GM23338 (cell line): ENCODE data around the gene SNX10. TPM values are rescaled to one million over a fixed set of nuclear protein-coding genes. Genes with fewer than 3 reads are reported as not detected.

ENCODE experiments used
- ATAC-seq: fragments of 200-7000 bp; cut with Tn5 transposase; 3 replicates; pipeline ENCODE4 v1.9.1; 2020
- DNase-seq: peaks from one replicate; pipeline ENCODE4 v3.0.0-alpha.2; 2015; ENCODE audit warnings: low spot score
- H2AFZ ChIP-seq: fragments of 200-600 bp; sonication (generic); 2 replicates; pipeline ENCODE4 v1.8.0; 2016; ENCODE audit warnings: antibody characterized with exemption, mild to moderate bottlenecking, moderate library complexity
- H3F3A ChIP-seq: fragments of 200-600 bp; sonication (generic); replicated peaks from 2 replicates; pipeline ENCODE4 v1.8.0; 2017; ENCODE audit warnings: antibody characterized with exemption, mixed run types, low read depth
- H3K27ac ChIP-seq: fragments of 200-600 bp; sonication (generic); 2 replicates; pipeline ENCODE4 v1.6.1; 2016; ENCODE audit warnings: low read depth
- H3K27me3 ChIP-seq: fragments of 200-600 bp; sonication (generic); 2 replicates; pipeline ENCODE4 v1.8.0; 2016; ENCODE audit warnings: mild to moderate bottlenecking, mixed run types, moderate library complexity; ENCODE audit not compliant: insufficient read depth
- H3K36me3 ChIP-seq: fragments of 200-600 bp; sonication (generic); 2 replicates; pipeline ENCODE4 v1.8.0; 2016; ENCODE audit warnings: mild to moderate bottlenecking; ENCODE audit not compliant: insufficient read depth
- H3K4me1 ChIP-seq: fragments of 200-600 bp; sonication (generic); 2 replicates; pipeline ENCODE4 v1.8.0; 2016; ENCODE audit warnings: mild to moderate bottlenecking, moderate library complexity; ENCODE audit not compliant: insufficient read depth
- H3K4me2 ChIP-seq: fragments of 200-600 bp; sonication (generic); 2 replicates; pipeline ENCODE4 v1.7.1; 2017; ENCODE audit warnings: mixed run types
- H3K4me3 ChIP-seq: fragments of 200-600 bp; sonication (generic); 2 replicates; pipeline ENCODE4 v1.6.1; 2016; ENCODE audit warnings: mixed run types
- H3K79me2 ChIP-seq: fragments of 200-600 bp; sonication (generic); replicated peaks from 2 replicates; pipeline ENCODE4 v1.8.0; 2017; ENCODE audit warnings: mild to moderate bottlenecking; ENCODE audit not compliant: insufficient read depth
- H3K9me2 ChIP-seq: fragments of 200-600 bp; sonication (generic); 2 replicates; pipeline ENCODE4 v1.8.0; 2017; ENCODE audit not compliant: insufficient read depth
- H4K20me1 ChIP-seq: fragments of 200-600 bp; sonication (generic); replicated peaks from 2 replicates; pipeline ENCODE4 v1.8.0; 2017; ENCODE audit warnings: mild to moderate bottlenecking; ENCODE audit not compliant: insufficient read depth
- H3K27ac Mint-ChIP-seq: 2 replicates; pipeline ENCODE4 v1.8.0; 2020; ENCODE audit warnings: inconsistent platforms, mild to moderate bottlenecking, moderate library complexity, mixed read lengths
- H3K27me3 Mint-ChIP-seq: 3 replicates; pipeline ENCODE4 v1.8.0; 2022; ENCODE audit warnings: low read depth, mild to moderate bottlenecking, moderate library complexity, mixed read lengths, inconsistent platforms; ENCODE audit not compliant: insufficient read depth, poor library complexity
- H3K36me3 Mint-ChIP-seq: 3 replicates; pipeline ENCODE4 v1.8.0; 2021; ENCODE audit warnings: low read depth, mild to moderate bottlenecking, inconsistent platforms, moderate library complexity, mixed read lengths
- H3K4me1 Mint-ChIP-seq: 3 replicates; pipeline ENCODE4 v1.8.0; 2020; ENCODE audit warnings: mild to moderate bottlenecking, inconsistent platforms, mixed read lengths
- H3K4me3 Mint-ChIP-seq: 3 replicates; pipeline ENCODE4 v1.8.0; 2021; ENCODE audit warnings: moderate library complexity, mild to moderate bottlenecking, inconsistent platforms, mixed read lengths
- H3K9me3 Mint-ChIP-seq: 3 replicates; pipeline ENCODE4 v1.8.0; 2020; ENCODE audit warnings: moderate library complexity, mild to moderate bottlenecking, inconsistent platforms, mixed read lengths
- CREB1 ChIP-seq: fragments of 250-450 bp; sonication (Bioruptor Pico); IDR thresholded peaks from 2 replicates; pipeline ENCODE4 v1.5.0; 2020; ENCODE audit warnings: low read depth, mild to moderate bottlenecking, moderate library complexity
- EZH2phosphoT487 ChIP-seq: fragments of 200-600 bp; sonication (generic); IDR thresholded peaks from one replicate; pipeline ENCODE4 v1.8.1; 2018; ENCODE audit warnings: antibody characterized with exemption; ENCODE audit not compliant: unreplicated experiment
- NANOG ChIP-seq: IDR thresholded peaks from 2 replicates; pipeline ENCODE4 v1.6.1; 2016; ENCODE audit warnings: antibody characterized with exemption, borderline replicate concordance
- POLR2AphosphoS5 ChIP-seq: IDR thresholded peaks from 2 replicates; pipeline ENCODE4 v1.6.1; 2016; ENCODE audit warnings: antibody characterized with exemption, low read depth
- ZNF114 ChIP-seq: fragments of 250-450 bp; sonication (Bioruptor Pico); IDR thresholded peaks from 2 replicates; pipeline ENCODE4 v1.5.0; 2020; ENCODE audit warnings: mild to moderate bottlenecking, moderate library complexity
- polyA plus RNA-seq: library from polyadenylated mRNA; unstranded; fragments of >200 nt; fragmentation: Nextera tagmentation; extraction: Ambion mirVana; gene quantifications from 2 replicates; pipeline ENCODE4 v1.2.1, GENCODE V29; 2016
- total RNA-seq: library from RNA; depleted of rRNA; stranded (reverse); fragments of >200 nt; shearing (Covaris generic); gene quantifications from 2 replicates; pipeline ENCODE4 v1.2.3, GENCODE V29; 2014
- TF ChIP-seq, protein P1 (sequence below), 2 experiments: fragments of 200-600 bp in 1 of 2; sonication (generic) in 1 of 2; conservative IDR thresholded peaks; 2 replicates each; pipeline versions ENCODE4 v1.5.1 to v1.6.1; 2016 to 2017; ENCODE audit warnings: antibody characterized with exemption in 2 of 2, low read depth in 2 of 2, mild to moderate bottlenecking in 2 of 2, moderate library complexity in 1 of 2
- TF ChIP-seq, protein P2 (sequence below): IDR thresholded peaks from one replicate; pipeline ENCODE4 v1.6.1; 2018; ENCODE audit warnings: antibody characterized with exemption; ENCODE audit not compliant: unreplicated experiment
- TF ChIP-seq, protein P3 (sequence below): fragments of 250-450 bp; sonication (Bioruptor Pico); IDR thresholded peaks from 2 replicates; pipeline ENCODE4 v1.5.0; 2020; ENCODE audit warnings: mild to moderate bottlenecking, moderate library complexity

SNX10 gene
- total and polyA plus RNA-seq, 2 experiments from 2014 or later, result 15.8 to 17.8 TPM

DNA sequence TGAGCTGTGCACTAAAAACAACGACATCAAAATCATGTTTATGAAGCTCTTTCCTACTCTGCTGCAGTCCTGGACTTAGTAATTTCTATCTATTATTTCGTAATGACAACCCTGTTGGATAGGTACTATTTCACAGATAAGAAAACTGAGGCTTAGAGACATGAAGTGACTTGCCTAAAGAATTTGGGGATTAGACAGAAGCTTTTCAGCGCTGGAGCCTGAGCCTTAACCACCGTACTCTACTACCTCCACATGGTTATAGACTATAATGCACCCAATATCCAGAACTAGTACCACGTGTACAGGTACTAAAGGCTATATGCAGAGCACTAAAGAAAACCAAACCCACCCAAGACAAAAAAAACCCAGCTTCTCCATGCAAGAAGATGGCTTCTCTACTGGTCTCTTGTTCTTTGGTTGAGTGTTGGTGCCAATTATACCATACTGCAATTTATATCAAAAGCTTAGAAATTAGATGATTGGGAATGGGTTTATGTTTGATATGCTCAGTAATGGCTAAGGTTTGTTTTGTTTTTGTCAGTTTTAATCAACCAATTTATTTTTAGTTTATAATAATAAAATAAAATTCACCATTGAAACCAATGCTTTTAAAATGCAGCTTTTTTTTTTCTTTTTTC lies 6.5 kb upstream of the SNX10 start:
- Mint-ChIP-seq H3K4me3 (no peak overlapping the region), H3K27me3 (no peaks in the 10 kb centered on the region), H3K27ac (no peak overlapping the region), H3K4me1 (no peaks in the 10 kb centered on the region), H3K9me3 (no peaks in the 10 kb centered on the region), H3K36me3 (no peaks in the 10 kb centered on the region)
- Histone ChIP-seq H2AFZ (no peak overlapping the region; the same call in 1 of the 2 replicates), H3K4me1 (no peaks in the 10 kb centered on the region), H3K4me2 (no peak overlapping the region), H3K27me3 (no peaks in the 10 kb centered on the region), H3K9me2 (no peaks in the 10 kb centered on the region), H3K27ac (no peak overlapping the region), H3K79me2 (no peaks in the 10 kb centered on the region), H3F3A (no peaks in the 10 kb centered on the region), H3K4me3 (no peak overlapping the region), H3K36me3 (no peaks in the 10 kb centered on the region), H4K20me1 (no peaks in the 10 kb centered on the region)
- DNase-seq, result peak; percentile 36
- peak; percentile 52; the same call in 2 of the 3 replicates for ATAC-seq
- no peak for TF ChIP-seq EZH2phosphoT487
- TF ChIP-seq, protein P1, sequence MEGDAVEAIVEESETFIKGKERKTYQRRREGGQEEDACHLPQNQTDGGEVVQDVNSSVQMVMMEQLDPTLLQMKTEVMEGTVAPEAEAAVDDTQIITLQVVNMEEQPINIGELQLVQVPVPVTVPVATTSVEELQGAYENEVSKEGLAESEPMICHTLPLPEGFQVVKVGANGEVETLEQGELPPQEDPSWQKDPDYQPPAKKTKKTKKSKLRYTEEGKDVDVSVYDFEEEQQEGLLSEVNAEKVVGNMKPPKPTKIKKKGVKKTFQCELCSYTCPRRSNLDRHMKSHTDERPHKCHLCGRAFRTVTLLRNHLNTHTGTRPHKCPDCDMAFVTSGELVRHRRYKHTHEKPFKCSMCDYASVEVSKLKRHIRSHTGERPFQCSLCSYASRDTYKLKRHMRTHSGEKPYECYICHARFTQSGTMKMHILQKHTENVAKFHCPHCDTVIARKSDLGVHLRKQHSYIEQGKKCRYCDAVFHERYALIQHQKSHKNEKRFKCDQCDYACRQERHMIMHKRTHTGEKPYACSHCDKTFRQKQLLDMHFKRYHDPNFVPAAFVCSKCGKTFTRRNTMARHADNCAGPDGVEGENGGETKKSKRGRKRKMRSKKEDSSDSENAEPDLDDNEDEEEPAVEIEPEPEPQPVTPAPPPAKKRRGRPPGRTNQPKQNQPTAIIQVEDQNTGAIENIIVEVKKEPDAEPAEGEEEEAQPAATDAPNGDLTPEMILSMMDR (conservative IDR thresholded peaks at IDR 0.05; ENCODE audit: low read depth in 2 of 2), result peak; percentile 38 to 53

DNA sequence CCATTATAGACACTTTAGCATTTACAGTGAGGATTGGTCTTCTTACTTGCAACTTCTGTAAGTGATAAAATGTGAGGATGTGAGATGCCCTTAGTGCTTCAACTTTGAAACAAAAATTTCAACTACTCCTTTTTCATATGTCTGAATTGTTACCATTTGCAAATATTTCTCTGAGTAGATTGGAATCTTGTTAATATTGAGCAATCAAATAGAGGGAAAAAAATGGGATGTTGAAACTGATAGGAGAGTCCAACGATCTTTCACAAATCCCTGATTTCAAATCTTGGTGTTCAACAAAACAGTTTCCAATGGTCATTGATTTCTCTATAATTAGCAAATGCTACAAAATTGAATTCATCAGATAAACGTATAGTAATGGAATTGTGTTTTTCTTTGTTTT lies 5.5 kb upstream of the SNX10 start:
- H3K4me3 Mint-ChIP-seq, result no peak overlapping the region
- DNase-seq, result no peak
- no peak overlapping the region for H3K4me3 ChIP-seq
- H3K36me3 ChIP-seq, result no peaks in the 10 kb centered on the region
- H3K36me3 Mint-ChIP-seq, result no peaks in the 10 kb centered on the region
- H3K9me3 Mint-ChIP-seq, result no peaks in the 10 kb centered on the region
- no peaks in the 10 kb centered on the region for H3K4me1 Mint-ChIP-seq
- H3K4me1 ChIP-seq, result peaks cover 2% of the 10 kb centered on the region; the same call in 1 of the 2 replicates
- H3K27ac ChIP-seq, result no peak overlapping the region
- peaks cover 3% of the 10 kb centered on the region for H3K27me3 Mint-ChIP-seq
- H2AFZ ChIP-seq, result no peak overlapping the region
- H4K20me1 ChIP-seq, result no peaks in the 10 kb centered on the region
- H3K27me3 ChIP-seq, result no peaks in the 10 kb centered on the region
- H3K27ac Mint-ChIP-seq, result no peak overlapping the region
- H3F3A ChIP-seq, result no peaks in the 10 kb centered on the region
- H3K9me2 ChIP-seq, result no peaks in the 10 kb centered on the region
- H3K79me2 ChIP-seq, result no peaks in the 10 kb centered on the region
- H3K4me2 ChIP-seq, result no peak overlapping the region
- ATAC-seq, result no peak
- no peak for TF ChIP-seq CREB1 (CRISPR knock-in tag)
- no peak for TF ChIP-seq NANOG
- TF ChIP-seq, protein P2, sequence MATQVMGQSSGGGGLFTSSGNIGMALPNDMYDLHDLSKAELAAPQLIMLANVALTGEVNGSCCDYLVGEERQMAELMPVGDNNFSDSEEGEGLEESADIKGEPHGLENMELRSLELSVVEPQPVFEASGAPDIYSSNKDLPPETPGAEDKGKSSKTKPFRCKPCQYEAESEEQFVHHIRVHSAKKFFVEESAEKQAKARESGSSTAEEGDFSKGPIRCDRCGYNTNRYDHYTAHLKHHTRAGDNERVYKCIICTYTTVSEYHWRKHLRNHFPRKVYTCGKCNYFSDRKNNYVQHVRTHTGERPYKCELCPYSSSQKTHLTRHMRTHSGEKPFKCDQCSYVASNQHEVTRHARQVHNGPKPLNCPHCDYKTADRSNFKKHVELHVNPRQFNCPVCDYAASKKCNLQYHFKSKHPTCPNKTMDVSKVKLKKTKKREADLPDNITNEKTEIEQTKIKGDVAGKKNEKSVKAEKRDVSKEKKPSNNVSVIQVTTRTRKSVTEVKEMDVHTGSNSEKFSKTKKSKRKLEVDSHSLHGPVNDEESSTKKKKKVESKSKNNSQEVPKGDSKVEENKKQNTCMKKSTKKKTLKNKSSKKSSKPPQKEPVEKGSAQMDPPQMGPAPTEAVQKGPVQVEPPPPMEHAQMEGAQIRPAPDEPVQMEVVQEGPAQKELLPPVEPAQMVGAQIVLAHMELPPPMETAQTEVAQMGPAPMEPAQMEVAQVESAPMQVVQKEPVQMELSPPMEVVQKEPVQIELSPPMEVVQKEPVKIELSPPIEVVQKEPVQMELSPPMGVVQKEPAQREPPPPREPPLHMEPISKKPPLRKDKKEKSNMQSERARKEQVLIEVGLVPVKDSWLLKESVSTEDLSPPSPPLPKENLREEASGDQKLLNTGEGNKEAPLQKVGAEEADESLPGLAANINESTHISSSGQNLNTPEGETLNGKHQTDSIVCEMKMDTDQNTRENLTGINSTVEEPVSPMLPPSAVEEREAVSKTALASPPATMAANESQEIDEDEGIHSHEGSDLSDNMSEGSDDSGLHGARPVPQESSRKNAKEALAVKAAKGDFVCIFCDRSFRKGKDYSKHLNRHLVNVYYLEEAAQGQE, result no peak
- no peak for TF ChIP-seq ZNF114 (CRISPR knock-in tag)
- TF ChIP-seq, protein P3, sequence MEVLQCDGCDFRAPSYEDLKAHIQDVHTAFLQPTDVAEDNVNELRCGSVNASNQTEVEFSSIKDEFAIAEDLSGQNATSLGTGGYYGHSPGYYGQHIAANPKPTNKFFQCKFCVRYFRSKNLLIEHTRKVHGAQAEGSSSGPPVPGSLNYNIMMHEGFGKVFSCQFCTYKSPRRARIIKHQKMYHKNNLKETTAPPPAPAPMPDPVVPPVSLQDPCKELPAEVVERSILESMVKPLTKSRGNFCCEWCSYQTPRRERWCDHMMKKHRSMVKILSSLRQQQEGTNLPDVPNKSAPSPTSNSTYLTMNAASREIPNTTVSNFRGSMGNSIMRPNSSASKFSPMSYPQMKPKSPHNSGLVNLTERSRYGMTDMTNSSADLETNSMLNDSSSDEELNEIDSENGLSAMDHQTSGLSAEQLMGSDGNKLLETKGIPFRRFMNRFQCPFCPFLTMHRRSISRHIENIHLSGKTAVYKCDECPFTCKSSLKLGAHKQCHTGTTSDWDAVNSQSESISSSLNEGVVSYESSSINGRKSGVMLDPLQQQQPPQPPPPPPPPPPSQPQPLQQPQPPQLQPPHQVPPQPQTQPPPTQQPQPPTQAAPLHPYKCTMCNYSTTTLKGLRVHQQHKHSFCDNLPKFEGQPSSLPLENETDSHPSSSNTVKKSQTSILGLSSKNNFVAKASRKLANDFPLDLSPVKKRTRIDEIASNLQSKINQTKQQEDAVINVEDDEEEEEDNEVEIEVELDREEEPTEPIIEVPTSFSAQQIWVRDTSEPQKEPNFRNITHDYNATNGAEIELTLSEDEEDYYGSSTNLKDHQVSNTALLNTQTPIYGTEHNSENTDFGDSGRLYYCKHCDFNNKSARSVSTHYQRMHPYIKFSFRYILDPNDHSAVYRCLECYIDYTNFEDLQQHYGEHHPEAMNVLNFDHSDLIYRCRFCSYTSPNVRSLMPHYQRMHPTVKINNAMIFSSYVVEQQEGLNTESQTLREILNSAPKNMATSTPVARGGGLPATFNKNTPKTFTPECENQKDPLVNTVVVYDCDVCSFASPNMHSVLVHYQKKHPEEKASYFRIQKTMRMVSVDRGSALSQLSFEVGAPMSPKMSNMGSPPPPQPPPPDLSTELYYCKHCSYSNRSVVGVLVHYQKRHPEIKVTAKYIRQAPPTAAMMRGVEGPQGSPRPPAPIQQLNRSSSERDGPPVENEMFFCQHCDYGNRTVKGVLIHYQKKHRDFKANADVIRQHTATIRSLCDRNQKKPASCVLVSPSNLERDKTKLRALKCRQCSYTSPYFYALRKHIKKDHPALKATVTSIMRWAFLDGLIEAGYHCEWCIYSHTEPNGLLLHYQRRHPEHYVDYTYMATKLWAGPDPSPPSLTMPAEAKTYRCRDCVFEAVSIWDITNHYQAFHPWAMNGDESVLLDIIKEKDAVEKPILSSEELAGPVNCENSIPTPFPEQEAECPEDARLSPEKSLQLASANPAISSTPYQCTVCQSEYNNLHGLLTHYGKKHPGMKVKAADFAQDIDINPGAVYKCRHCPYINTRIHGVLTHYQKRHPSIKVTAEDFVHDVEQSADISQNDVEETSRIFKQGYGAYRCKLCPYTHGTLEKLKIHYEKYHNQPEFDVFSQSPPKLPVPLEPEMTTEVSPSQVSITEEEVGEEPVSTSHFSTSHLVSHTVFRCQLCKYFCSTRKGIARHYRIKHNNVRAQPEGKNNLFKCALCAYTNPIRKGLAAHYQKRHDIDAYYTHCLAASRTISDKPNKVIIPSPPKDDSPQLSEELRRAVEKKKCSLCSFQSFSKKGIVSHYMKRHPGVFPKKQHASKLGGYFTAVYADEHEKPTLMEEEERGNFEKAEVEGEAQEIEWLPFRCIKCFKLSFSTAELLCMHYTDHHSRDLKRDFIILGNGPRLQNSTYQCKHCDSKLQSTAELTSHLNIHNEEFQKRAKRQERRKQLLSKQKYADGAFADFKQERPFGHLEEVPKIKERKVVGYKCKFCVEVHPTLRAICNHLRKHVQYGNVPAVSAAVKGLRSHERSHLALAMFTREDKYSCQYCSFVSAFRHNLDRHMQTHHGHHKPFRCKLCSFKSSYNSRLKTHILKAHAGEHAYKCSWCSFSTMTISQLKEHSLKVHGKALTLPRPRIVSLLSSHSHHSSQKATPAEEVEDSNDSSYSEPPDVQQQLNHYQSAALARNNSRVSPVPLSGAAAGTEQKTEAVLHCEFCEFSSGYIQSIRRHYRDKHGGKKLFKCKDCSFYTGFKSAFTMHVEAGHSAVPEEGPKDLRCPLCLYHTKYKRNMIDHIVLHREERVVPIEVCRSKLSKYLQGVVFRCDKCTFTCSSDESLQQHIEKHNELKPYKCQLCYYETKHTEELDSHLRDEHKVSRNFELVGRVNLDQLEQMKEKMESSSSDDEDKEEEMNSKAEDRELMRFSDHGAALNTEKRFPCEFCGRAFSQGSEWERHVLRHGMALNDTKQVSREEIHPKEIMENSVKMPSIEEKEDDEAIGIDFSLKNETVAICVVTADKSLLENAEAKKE (CRISPR knock-in tag), result no peak
- no peak for TF ChIP-seq POLR2AphosphoS5
